22Rv1 (cell line): ENCODE data around the gene SPTLC1.

Experiments
- ZFX ChIP-seq: fragments of 450-650 bp; IDR thresholded peaks from 2 replicates; pipeline ENCODE4 v1.6.1; 2017; ENCODE audit warnings: antibody characterized with exemption, borderline replicate concordance
- TF ChIP-seq, protein P1 (sequence below): fragments of 450-650 bp; IDR thresholded peaks from 2 replicates; pipeline ENCODE4 v1.5.1; 2017; ENCODE audit warnings: mild to moderate bottlenecking

DNA sequence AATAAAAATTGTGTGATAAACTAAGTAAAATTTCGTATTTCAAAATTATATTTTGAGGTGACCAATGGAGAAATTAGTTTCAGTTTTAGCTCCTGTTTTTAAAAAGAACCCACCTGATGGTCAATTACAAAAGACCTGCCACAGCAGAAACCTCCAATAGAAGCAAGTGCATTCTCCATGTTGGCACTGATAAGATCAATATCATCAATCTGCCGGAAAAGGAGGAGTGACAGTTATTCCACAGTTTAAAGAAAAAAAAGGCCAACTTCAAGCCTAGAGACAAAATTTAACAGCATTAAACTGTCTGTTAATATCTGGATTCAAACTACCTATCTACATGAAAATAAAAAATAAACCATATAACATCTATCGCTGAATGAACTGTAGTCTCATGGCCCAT is 67.7 kb downstream of the SPTLC1 start:
- TF ChIP-seq, protein P1, sequence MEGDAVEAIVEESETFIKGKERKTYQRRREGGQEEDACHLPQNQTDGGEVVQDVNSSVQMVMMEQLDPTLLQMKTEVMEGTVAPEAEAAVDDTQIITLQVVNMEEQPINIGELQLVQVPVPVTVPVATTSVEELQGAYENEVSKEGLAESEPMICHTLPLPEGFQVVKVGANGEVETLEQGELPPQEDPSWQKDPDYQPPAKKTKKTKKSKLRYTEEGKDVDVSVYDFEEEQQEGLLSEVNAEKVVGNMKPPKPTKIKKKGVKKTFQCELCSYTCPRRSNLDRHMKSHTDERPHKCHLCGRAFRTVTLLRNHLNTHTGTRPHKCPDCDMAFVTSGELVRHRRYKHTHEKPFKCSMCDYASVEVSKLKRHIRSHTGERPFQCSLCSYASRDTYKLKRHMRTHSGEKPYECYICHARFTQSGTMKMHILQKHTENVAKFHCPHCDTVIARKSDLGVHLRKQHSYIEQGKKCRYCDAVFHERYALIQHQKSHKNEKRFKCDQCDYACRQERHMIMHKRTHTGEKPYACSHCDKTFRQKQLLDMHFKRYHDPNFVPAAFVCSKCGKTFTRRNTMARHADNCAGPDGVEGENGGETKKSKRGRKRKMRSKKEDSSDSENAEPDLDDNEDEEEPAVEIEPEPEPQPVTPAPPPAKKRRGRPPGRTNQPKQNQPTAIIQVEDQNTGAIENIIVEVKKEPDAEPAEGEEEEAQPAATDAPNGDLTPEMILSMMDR, result no peak
- TF ChIP-seq ZFX, result no peak
